ENCODE data around the gene HDAC10. TPM values are rescaled to one million over a fixed set of nuclear protein-coding genes. Genes with fewer than 3 reads are reported as not detected.
"Not testable (repeated sequence)": the region's sequence is repeated elsewhere in the genome, so short reads cannot be mapped to it uniquely, and the experiment has no call there.

HDAC10 gene
- total RNA-seq, 1 donor from 2014 or later, result 42.1 TPM

DNA sequence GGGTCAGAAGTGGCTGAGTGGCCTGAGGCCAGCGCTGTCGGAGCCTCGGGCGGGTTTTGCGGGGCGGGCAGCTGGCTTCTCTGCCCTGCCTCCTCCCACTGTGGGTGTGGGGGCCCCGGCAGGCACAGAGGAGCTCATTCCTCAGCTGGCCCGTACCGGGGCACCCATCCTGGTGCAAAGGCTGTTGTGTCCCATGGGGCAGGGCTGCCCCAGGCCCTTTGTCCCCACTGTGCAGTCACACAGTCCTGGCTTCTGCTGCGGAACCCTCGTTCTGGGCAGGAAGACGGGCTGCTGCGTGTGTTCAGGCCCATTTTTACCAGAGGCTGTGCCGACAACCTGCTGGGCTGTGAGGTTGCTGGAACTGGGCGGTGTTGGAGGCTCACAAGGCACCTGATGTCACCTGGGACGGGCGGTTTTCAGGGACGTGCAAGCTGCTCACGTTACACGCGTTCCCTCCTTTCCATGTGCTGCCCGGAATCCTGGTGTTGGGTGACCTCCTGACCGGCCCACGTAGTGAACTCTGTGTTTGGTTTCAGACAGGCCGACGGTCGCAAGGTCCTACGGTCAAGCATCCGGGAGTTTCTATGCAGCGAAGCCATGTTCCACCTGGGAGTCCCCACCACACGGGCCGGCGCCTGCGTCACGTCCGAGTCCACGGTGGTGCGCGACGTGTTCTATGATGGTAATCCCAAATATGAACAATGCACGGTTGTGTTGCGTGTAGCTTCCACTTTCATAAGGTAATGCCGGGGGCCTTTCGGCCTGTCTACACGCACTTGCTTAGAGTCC is 45.1 kb downstream of the HDAC10 start:
- Mint-ChIP-seq H3K36me3 (ENCODE audit: low read depth, unreplicated experiment) (peaks cover 14% of the 10 kb centered on the region), H3K9me3 (ENCODE audit: unreplicated experiment) (no peaks in the 10 kb centered on the region), H3K27ac (ENCODE audit: unreplicated experiment) (no peak overlapping the region), H3K27me3 (ENCODE audit: unreplicated experiment) (peaks cover 12% of the 10 kb centered on the region), H3K4me1 (ENCODE audit: unreplicated experiment) (peaks cover 6% of the 10 kb centered on the region), H3K4me3 (ENCODE audit: unreplicated experiment) (no peak overlapping the region)
- no peak for DNase-seq (ENCODE audit: low spot score)
- TF ChIP-seq, protein P1, sequence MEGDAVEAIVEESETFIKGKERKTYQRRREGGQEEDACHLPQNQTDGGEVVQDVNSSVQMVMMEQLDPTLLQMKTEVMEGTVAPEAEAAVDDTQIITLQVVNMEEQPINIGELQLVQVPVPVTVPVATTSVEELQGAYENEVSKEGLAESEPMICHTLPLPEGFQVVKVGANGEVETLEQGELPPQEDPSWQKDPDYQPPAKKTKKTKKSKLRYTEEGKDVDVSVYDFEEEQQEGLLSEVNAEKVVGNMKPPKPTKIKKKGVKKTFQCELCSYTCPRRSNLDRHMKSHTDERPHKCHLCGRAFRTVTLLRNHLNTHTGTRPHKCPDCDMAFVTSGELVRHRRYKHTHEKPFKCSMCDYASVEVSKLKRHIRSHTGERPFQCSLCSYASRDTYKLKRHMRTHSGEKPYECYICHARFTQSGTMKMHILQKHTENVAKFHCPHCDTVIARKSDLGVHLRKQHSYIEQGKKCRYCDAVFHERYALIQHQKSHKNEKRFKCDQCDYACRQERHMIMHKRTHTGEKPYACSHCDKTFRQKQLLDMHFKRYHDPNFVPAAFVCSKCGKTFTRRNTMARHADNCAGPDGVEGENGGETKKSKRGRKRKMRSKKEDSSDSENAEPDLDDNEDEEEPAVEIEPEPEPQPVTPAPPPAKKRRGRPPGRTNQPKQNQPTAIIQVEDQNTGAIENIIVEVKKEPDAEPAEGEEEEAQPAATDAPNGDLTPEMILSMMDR (IDR thresholded peaks at IDR 0.05; ENCODE audit: unreplicated experiment), result no peak

DNA sequence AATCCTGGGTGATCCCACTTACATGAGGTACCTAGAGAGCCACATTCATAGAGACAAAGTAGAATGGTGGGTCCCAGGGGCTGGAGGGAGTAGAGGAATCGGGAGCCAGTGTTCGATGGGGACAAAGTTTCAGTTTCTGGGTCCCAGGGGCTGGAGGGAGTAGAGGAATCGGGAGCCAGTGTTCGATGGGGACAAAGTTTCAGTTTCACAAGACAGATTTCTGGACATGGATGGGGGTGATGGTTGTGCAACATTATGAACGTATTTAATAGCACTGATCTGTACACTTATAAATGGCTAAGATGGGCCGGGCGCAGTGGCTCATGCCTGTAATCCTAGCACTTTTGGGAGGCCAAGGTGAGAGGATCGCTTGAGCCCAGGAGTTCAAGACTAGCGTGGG is 46.1 kb downstream of the HDAC10 start:
- Mint-ChIP-seq H3K27ac (ENCODE audit: unreplicated experiment) (peak overlapping the region; percentile 15), H3K27me3 (ENCODE audit: unreplicated experiment) (peaks cover 12% of the 10 kb centered on the region), H3K36me3 (ENCODE audit: low read depth, unreplicated experiment) (peaks cover 14% of the 10 kb centered on the region), H3K4me3 (ENCODE audit: unreplicated experiment) (peak overlapping the region; percentile 6)
- H3K9me3 Mint-ChIP-seq (ENCODE audit: unreplicated experiment); H3K4me1 Mint-ChIP-seq (ENCODE audit: unreplicated experiment); DNase-seq (ENCODE audit: low spot score): not testable (repeated sequence)

DNA sequence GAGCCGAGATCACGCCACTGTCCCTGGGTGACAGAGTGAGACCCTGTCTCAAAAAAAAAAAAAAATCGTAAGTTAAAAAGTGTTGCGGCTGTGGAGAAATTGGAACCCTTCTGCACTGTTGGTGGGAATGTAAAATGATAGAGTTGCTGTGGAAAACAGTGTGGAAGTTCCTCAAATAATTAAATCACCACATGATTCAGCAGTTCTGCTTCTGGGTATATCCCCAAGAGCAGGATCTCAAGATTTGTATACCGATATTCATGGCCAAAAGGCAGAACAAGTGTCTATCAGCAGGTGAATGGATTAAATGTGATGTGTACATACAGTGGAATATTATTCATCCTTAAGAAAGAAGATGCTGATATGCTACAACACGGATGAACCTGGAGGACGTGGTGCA is 46.5 kb downstream of the HDAC10 start:
- H3K4me3 Mint-ChIP-seq (ENCODE audit: unreplicated experiment), result peak overlapping the region; percentile 6
- H3K9me3 Mint-ChIP-seq (ENCODE audit: unreplicated experiment), result no peaks in the 10 kb centered on the region
- no peak for DNase-seq (ENCODE audit: low spot score)
- peaks cover 6% of the 10 kb centered on the region for H3K4me1 Mint-ChIP-seq (ENCODE audit: unreplicated experiment)
- H3K36me3 Mint-ChIP-seq (ENCODE audit: low read depth, unreplicated experiment), result peaks cover 10% of the 10 kb centered on the region
- TF ChIP-seq, protein P1 (IDR thresholded peaks at IDR 0.05; ENCODE audit: unreplicated experiment), result no peak
- peak overlapping the region; percentile 15 for H3K27ac Mint-ChIP-seq (ENCODE audit: unreplicated experiment)
- H3K27me3 Mint-ChIP-seq (ENCODE audit: unreplicated experiment), result peaks cover 8% of the 10 kb centered on the region

DNA sequence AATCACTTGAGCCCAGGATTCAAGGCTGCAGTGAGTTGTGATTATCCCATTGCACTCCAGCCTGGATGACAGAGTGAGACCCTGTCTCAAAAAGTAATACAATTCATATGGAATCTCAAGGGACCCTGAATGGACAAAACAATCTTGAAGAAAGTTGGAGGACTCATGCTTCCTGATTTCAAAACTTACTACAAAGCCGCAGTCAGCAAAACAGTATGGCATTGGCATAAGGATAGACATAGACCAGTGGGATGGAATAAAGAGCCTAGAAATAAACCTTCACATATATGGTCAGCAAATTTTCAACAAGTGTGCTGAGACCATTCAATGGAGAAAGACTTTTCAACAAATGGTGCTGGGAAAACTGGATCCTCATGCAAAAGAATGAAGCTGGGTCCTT is 47.8 kb downstream of the HDAC10 start:
- Mint-ChIP-seq H3K27ac (ENCODE audit: unreplicated experiment) (no peak overlapping the region), H3K36me3 (ENCODE audit: low read depth, unreplicated experiment) (peaks cover 10% of the 10 kb centered on the region), H3K4me1 (ENCODE audit: unreplicated experiment) (peaks cover 6% of the 10 kb centered on the region), H3K9me3 (ENCODE audit: unreplicated experiment) (no peaks in the 10 kb centered on the region), H3K4me3 (ENCODE audit: unreplicated experiment) (no peak overlapping the region), H3K27me3 (ENCODE audit: unreplicated experiment) (peaks cover 8% of the 10 kb centered on the region)
- TF ChIP-seq, protein P1 (IDR thresholded peaks at IDR 0.05; ENCODE audit: unreplicated experiment), result no peak
- DNase-seq (ENCODE audit: low spot score), result no peak

DNA sequence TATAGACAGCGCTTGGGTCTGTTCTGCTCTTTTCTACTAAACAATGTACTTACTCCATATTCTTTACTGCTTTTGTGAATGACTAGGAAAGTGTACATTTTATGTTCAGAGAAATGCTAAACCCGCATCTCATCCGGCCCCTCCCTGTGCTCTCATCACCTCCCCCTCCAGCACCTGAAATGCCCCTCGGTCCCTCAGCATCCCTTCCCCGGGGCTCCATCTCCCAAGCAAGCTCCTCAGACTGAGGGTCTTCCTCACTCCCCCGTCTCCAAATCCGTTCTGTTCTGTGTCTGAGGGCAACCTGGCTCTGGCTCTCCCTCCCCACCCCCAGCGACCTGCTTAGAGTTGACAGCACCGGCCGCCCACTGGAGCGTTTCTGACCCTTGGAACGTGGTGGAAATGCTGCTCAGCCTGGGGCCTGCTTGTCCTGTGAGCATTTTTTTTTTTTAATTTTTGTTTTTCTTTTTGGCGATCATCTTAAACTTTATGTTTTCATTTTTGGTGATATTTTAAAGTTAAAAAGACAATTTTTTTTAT is 48.9 kb downstream of the HDAC10 start:
- peaks cover 7% of the 10 kb centered on the region for H3K27me3 Mint-ChIP-seq (ENCODE audit: unreplicated experiment)
- no peaks in the 10 kb centered on the region for H3K9me3 Mint-ChIP-seq (ENCODE audit: unreplicated experiment)
- H3K4me3 Mint-ChIP-seq (ENCODE audit: unreplicated experiment), result peak overlapping the region; percentile 92
- DNase-seq (ENCODE audit: low spot score), result no peak
- peaks cover 10% of the 10 kb centered on the region for H3K36me3 Mint-ChIP-seq (ENCODE audit: low read depth, unreplicated experiment)
- TF ChIP-seq, protein P1 (IDR thresholded peaks at IDR 0.05; ENCODE audit: unreplicated experiment), result no peak
- H3K27ac Mint-ChIP-seq (ENCODE audit: unreplicated experiment), result peak overlapping the region; percentile 24
- H3K4me1 Mint-ChIP-seq (ENCODE audit: unreplicated experiment), result peaks cover 6% of the 10 kb centered on the region

Measured in endothelial cell (in vitro differentiated cells).